HEK293 (cell line): Measurements from ENCODE around the gene TGFB1I1.

Source experiments
- GLIS1 ChIP-seq: fragments of 450-650 bp; formaldehyde crosslinking; IDR thresholded peaks from 2 replicates; pipeline ENCODE4 v1.5.1; 2016; ENCODE audit warnings: missing biosample characterization, missing genetic modification characterization
- KLF8 ChIP-seq: fragments of 450-650 bp; formaldehyde crosslinking; IDR thresholded peaks from 2 replicates; pipeline ENCODE4 v1.5.1; 2016; ENCODE audit warnings: missing biosample characterization, missing genetic modification characterization
- REPIN1 ChIP-seq: fragments of 450-650 bp; formaldehyde crosslinking; IDR thresholded peaks from 2 replicates; pipeline ENCODE4 v1.5.1; 2017; ENCODE audit warnings: missing biosample characterization, missing genetic modification characterization, low read depth
- SCRT1 ChIP-seq: fragments of 450-650 bp; formaldehyde crosslinking; IDR thresholded peaks from 2 replicates; pipeline ENCODE4 v1.5.1; 2016; ENCODE audit warnings: missing biosample characterization, missing genetic modification characterization, borderline replicate concordance
- SETDB1 ChIP-seq: IDR thresholded peaks from one replicate; pipeline ENCODE4 v1.6.1; 2017; ENCODE audit warnings: mild to moderate bottlenecking, low read length, moderate library complexity, mixed read lengths; ENCODE audit not compliant: insufficient read length
- WT1 ChIP-seq: fragments of 450-650 bp; formaldehyde crosslinking; IDR thresholded peaks from 2 replicates; pipeline ENCODE4 v1.5.1; 2016; ENCODE audit warnings: missing biosample characterization, missing genetic modification characterization
- YY2 ChIP-seq: fragments of 450-650 bp; formaldehyde crosslinking; IDR thresholded peaks from 2 replicates; pipeline ENCODE4 v1.5.1; 2016; ENCODE audit warnings: missing biosample characterization, missing genetic modification characterization
- ZBTB20 ChIP-seq: fragments of 450-650 bp; formaldehyde crosslinking; IDR thresholded peaks from 2 replicates; pipeline ENCODE4 v1.5.1; 2016; ENCODE audit warnings: missing biosample characterization, missing genetic modification characterization
- ZBTB8A ChIP-seq: fragments of 450-650 bp; formaldehyde crosslinking; IDR thresholded peaks from 2 replicates; pipeline ENCODE4 v1.5.1; 2016; ENCODE audit warnings: missing biosample characterization, missing genetic modification characterization
- ZNF121 ChIP-seq: fragments of 450-650 bp; formaldehyde crosslinking; IDR thresholded peaks from 2 replicates; pipeline ENCODE4 v1.5.1; 2016; ENCODE audit warnings: missing biosample characterization, missing genetic modification characterization
- ZNF174 ChIP-seq: fragments of 450-650 bp; formaldehyde crosslinking; IDR thresholded peaks from 2 replicates; pipeline ENCODE4 v1.5.0; 2017; ENCODE audit warnings: missing biosample characterization, mild to moderate bottlenecking, missing genetic modification characterization
- ZNF341 ChIP-seq: fragments of 450-650 bp; formaldehyde crosslinking; IDR thresholded peaks from 2 replicates; pipeline ENCODE4; 2016; ENCODE audit warnings: low read depth, missing biosample characterization, missing genetic modification characterization
- ZNF350 ChIP-seq: fragments of 450-650 bp; formaldehyde crosslinking; IDR thresholded peaks from 2 replicates; pipeline ENCODE4 v1.5.0; 2017; ENCODE audit warnings: missing biosample characterization, mild to moderate bottlenecking, missing genetic modification characterization
- ZNF394 ChIP-seq: fragments of 450-650 bp; formaldehyde crosslinking; IDR thresholded peaks from 2 replicates; pipeline ENCODE4 v1.5.1; 2016; ENCODE audit warnings: missing biosample characterization, missing genetic modification characterization, mild to moderate bottlenecking, moderate library complexity, borderline replicate concordance
- ZNF426 ChIP-seq: fragments of 450-650 bp; formaldehyde crosslinking; IDR thresholded peaks from 2 replicates; pipeline ENCODE4 v1.5.1; 2017; ENCODE audit warnings: missing biosample characterization, missing genetic modification characterization, mild to moderate bottlenecking, inconsistent platforms, moderate library complexity
- ZNF560 ChIP-seq: fragments of 450-650 bp; formaldehyde crosslinking; IDR thresholded peaks from 2 replicates; pipeline ENCODE4 v1.5.1; 2017; ENCODE audit warnings: missing biosample characterization, missing genetic modification characterization, borderline replicate concordance
- ZNF629 ChIP-seq: fragments of 450-650 bp; formaldehyde crosslinking; IDR thresholded peaks from 2 replicates; pipeline ENCODE4 v1.5.1; 2017; ENCODE audit warnings: missing biosample characterization, missing genetic modification characterization
- ZNF660 ChIP-seq: fragments of 450-650 bp; IDR thresholded peaks from 2 replicates; pipeline ENCODE4 v1.5.1; 2018; ENCODE audit warnings: missing biosample characterization, mild to moderate bottlenecking, missing genetic modification characterization
- ZNF747 ChIP-seq: fragments of 450-650 bp; formaldehyde crosslinking; IDR thresholded peaks from 2 replicates; pipeline ENCODE4 v1.5.1; 2016; ENCODE audit warnings: missing biosample characterization, missing genetic modification characterization
- ZNF76 ChIP-seq: fragments of 450-650 bp; formaldehyde crosslinking; IDR thresholded peaks from 2 replicates; pipeline ENCODE4; 2016; ENCODE audit warnings: low read depth, missing biosample characterization, missing genetic modification characterization, borderline replicate concordance
- ZNF843 ChIP-seq: fragments of 450-650 bp; formaldehyde crosslinking; IDR thresholded peaks from 2 replicates; pipeline ENCODE4 v1.5.1; 2016; ENCODE audit warnings: missing biosample characterization, missing genetic modification characterization
- TF ChIP-seq, protein P1 (sequence below): fragments of 450-650 bp; formaldehyde crosslinking; IDR thresholded peaks from 2 replicates; pipeline ENCODE4 v1.5.1; 2016; ENCODE audit warnings: missing biosample characterization, missing genetic modification characterization
- TF ChIP-seq, protein P2 (sequence below): fragments of 450-650 bp; formaldehyde crosslinking; IDR thresholded peaks from 2 replicates; pipeline ENCODE4 v1.5.1; 2016; ENCODE audit warnings: missing biosample characterization, missing genetic modification characterization
- TF ChIP-seq, protein P3 (sequence below): fragments of 450-650 bp; formaldehyde crosslinking; optimal IDR thresholded peaks from 2 replicates; pipeline ENCODE3; 2016; ENCODE audit warnings: missing biosample characterization, mild to moderate bottlenecking, missing genetic modification characterization
- TF ChIP-seq, protein P4 (sequence below): fragments of 450-650 bp; formaldehyde crosslinking; IDR thresholded peaks from 2 replicates; pipeline ENCODE4 v1.5.1; 2016; ENCODE audit warnings: missing biosample characterization, missing genetic modification characterization
- TF ChIP-seq, protein P5 (sequence below): fragments of 450-650 bp; formaldehyde crosslinking; IDR thresholded peaks from 2 replicates; pipeline ENCODE4 v1.5.1; 2017; ENCODE audit warnings: missing biosample characterization, missing genetic modification characterization
- TF ChIP-seq, protein P6 (sequence below): fragments of 450-650 bp; IDR thresholded peaks from 2 replicates; pipeline ENCODE4 v1.5.1; 2018; ENCODE audit warnings: missing biosample characterization, mild to moderate bottlenecking, missing genetic modification characterization
- TF ChIP-seq, protein P7 (sequence below): fragments of 450-650 bp; formaldehyde crosslinking; IDR thresholded peaks from 2 replicates; pipeline ENCODE4 v1.5.1; 2017; ENCODE audit warnings: missing biosample characterization, missing genetic modification characterization

Gene TGFB1I1

DNA sequence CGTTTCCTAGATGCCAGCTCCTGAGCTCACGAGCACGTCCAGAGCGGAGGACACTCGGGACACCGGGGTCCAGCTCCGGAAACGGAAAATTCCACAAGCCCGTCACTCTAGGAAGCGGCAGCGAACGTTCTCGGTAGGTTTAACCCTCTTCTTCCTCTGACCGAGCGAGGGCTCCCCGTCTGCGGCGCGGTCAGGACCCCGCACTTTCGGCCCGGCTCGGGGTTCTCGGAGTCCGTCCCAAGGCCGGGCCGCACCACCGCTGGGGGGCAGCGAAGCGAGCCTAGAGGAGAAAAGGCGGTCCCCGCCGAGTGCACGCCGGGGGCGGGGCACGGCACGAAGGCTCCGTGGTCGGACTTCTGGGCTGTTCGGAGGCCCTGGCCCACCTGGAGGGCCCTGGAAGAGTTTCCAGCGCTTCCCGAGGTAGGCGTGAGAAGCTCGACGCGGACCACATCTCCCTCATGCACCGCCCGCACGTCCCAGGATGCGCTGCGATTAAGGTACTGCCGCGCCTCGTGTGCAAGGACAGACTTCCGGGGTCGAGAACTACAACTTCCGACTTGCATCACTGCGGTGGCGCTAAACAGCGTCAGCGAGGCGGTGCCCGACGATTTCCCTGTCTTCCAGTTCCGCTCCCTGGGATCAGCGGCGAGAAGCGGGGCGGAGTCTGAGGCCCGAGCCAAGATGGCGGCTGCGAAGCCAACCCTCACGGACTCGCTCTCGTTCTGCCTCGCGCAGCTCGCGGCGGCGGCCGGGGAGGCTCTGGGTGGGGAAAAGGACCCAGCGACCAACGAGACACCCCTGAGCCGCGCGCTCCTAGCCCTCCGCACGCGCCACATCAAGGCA is 12.9 kb upstream of the TGFB1I1 start, which contains the start of gene ARMC5 (continued):
- TF ChIP-seq, protein P1, sequence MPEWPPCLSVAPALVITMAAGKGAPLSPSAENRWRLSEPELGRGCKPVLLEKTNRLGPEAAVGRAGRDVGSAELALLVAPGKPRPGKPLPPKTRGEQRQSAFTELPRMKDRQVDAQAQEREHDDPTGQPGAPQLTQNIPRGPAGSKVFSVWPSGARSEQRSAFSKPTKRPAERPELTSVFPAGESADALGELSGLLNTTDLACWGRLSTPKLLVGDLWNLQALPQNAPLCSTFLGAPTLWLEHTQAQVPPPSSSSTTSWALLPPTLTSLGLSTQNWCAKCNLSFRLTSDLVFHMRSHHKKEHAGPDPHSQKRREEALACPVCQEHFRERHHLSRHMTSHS (tag by site-specific recombination): no peak
- TF ChIP-seq, protein P2, sequence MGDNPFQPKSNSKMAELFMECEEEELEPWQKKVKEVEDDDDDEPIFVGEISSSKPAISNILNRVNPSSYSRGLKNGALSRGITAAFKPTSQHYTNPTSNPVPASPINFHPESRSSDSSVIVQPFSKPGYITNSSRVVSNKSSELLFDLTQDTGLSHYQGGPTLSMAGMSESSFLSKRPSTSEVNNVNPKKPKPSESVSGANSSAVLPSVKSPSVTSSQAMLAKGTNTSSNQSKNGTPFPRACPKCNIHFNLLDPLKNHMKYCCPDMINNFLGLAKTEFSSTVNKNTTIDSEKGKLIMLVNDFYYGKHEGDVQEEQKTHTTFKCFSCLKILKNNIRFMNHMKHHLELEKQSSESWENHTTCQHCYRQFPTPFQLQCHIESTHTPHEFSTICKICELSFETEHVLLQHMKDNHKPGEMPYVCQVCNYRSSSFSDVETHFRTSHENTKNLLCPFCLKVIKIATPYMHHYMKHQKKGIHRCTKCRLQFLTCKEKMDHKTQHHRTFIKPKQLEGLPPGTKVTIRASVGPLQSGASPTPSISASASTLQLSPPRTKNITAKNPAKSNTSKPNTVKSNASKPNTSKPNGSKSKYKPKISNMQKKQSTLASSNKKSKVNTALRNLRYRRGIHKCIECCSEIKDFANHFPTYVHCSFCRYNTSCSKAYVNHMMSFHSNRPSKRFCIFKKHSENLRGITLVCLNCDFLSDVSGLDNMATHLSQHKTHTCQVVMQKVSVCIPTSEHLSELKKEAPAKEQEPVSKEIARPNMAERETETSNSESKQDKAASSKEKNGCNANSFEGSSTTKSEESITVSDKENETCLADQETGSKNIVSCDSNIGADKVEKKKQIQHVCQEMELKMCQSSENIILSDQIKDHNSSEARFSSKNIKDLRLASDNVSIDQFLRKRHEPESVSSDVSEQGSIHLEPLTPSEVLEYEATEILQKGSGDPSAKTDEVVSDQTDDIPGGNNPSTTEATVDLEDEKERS (tag by site-specific recombination): no peak
- TF ChIP-seq ZNF394 (peak; percentile 80; the same call in 1 of the 2 replicates), ZNF560 (tag by site-specific recombination) (no peak), ZNF843 (tag by site-specific recombination) (peak; percentile 36; the same call in 1 of the 2 replicates), ZNF121 (tag by site-specific recombination) (no peak), SCRT1 (tag by site-specific recombination) (no peak), ZNF660 (peak; percentile 36; the same call in 1 of the 2 replicates), ZNF350 (tag by site-specific recombination) (no peak), ZNF174 (no peak), KLF8 (peak; percentile 82), WT1 (no peak), SETDB1 (peak; percentile 32), ZNF629 (tag by site-specific recombination) (peak; percentile 98), ZNF76 (tag by site-specific recombination) (peak; percentile 99), REPIN1 (tag by site-specific recombination) (no peak), ZNF426 (tag by site-specific recombination) (no peak), ZNF341 (tag by site-specific recombination) (peak; percentile 84), ZNF747 (no peak), GLIS1 (tag by site-specific recombination) (peak; percentile 33; the same call in 1 of the 2 replicates), ZBTB8A (tag by site-specific recombination) (peak; percentile 54), ZBTB20 (tag by site-specific recombination) (peak; percentile 79; the same call in 1 of the 2 replicates), YY2 (tag by site-specific recombination) (peak; percentile 93)
- TF ChIP-seq, protein P3, sequence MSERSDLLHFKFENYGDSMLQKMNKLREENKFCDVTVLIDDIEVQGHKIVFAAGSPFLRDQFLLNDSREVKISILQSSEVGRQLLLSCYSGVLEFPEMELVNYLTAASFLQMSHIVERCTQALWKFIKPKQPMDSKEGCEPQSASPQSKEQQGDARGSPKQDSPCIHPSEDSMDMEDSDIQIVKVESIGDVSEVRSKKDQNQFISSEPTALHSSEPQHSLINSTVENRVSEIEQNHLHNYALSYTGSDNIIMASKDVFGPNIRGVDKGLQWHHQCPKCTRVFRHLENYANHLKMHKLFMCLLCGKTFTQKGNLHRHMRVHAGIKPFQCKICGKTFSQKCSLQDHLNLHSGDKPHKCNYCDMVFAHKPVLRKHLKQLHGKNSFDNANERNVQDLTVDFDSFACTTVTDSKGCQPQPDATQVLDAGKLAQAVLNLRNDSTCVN (tag by site-specific recombination): peak; percentile 95
- TF ChIP-seq, protein P4, sequence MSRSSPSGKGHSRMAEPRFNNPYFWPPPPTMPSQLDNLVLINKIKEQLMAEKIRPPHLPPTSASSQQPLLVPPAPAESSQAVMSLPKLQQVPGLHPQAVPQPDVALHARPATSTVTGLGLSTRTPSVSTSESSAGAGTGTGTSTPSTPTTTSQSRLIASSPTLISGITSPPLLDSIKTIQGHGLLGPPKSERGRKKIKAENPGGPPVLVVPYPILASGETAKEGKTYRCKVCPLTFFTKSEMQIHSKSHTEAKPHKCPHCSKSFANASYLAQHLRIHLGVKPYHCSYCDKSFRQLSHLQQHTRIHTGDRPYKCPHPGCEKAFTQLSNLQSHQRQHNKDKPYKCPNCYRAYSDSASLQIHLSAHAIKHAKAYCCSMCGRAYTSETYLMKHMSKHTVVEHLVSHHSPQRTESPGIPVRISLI (tag by site-specific recombination): no peak
- TF ChIP-seq, protein P5, sequence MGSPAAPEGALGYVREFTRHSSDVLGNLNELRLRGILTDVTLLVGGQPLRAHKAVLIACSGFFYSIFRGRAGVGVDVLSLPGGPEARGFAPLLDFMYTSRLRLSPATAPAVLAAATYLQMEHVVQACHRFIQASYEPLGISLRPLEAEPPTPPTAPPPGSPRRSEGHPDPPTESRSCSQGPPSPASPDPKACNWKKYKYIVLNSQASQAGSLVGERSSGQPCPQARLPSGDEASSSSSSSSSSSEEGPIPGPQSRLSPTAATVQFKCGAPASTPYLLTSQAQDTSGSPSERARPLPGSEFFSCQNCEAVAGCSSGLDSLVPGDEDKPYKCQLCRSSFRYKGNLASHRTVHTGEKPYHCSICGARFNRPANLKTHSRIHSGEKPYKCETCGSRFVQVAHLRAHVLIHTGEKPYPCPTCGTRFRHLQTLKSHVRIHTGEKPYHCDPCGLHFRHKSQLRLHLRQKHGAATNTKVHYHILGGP: no peak
- TF ChIP-seq, protein P6, sequence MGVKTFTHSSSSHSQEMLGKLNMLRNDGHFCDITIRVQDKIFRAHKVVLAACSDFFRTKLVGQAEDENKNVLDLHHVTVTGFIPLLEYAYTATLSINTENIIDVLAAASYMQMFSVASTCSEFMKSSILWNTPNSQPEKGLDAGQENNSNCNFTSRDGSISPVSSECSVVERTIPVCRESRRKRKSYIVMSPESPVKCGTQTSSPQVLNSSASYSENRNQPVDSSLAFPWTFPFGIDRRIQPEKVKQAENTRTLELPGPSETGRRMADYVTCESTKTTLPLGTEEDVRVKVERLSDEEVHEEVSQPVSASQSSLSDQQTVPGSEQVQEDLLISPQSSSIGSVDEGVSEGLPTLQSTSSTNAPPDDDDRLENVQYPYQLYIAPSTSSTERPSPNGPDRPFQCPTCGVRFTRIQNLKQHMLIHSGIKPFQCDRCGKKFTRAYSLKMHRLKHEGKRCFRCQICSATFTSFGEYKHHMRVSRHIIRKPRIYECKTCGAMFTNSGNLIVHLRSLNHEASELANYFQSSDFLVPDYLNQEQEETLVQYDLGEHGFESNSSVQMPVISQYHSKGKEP: 0 out of 2 replicates have a peak, but pooled peaks have one; percentile 3
- TF ChIP-seq, protein P7, sequence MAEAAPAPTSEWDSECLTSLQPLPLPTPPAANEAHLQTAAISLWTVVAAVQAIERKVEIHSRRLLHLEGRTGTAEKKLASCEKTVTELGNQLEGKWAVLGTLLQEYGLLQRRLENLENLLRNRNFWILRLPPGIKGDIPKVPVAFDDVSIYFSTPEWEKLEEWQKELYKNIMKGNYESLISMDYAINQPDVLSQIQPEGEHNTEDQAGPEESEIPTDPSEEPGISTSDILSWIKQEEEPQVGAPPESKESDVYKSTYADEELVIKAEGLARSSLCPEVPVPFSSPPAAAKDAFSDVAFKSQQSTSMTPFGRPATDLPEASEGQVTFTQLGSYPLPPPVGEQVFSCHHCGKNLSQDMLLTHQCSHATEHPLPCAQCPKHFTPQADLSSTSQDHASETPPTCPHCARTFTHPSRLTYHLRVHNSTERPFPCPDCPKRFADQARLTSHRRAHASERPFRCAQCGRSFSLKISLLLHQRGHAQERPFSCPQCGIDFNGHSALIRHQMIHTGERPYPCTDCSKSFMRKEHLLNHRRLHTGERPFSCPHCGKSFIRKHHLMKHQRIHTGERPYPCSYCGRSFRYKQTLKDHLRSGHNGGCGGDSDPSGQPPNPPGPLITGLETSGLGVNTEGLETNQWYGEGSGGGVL (tag by site-specific recombination): no peak
